B cell (primary cell): ENCODE measurements around the gene FRAT2. TPM values are rescaled to one million over a fixed set of nuclear protein-coding genes. Genes with fewer than 3 reads are reported as not detected.

Experiments
- ATAC-seq: fragments of 200-7000 bp; cut with Tn5 transposase; one replicate; pipeline ENCODE4 v1.10.0; 2021; ENCODE audit warnings: low read depth, mild to moderate bottlenecking, moderate number of reproducible peaks, moderate library complexity
- CTCF ChIA-PET: fragments of 350-600 bp; sonication (Branson Sonifier 250); formaldehyde crosslinking; loops from one replicate; lab custom pipeline; 2021; ENCODE audit warnings: antibody characterized with exemption, inconsistent platforms; lab: Charles Lee
- POLR2A ChIA-PET: fragments of 350-600 bp; sonication (Branson Sonifier 250); formaldehyde crosslinking; loops from one replicate; lab custom pipeline; 2021; ENCODE audit warnings: antibody characterized with exemption; lab: Charles Lee
- DNase-seq: peaks from one replicate; pipeline ENCODE4 v3.0.0; 2013
- H2AFZ ChIP-seq: 2 replicates; pipeline ENCODE4 v1.6.1; 2012; ENCODE audit warnings: mild to moderate bottlenecking, low read depth, low read length; ENCODE audit not compliant: insufficient read depth, poor library complexity, severe bottlenecking
- H3K27ac ChIP-seq, 2 donors: 1 replicate in 1 of 2; 2 replicates in 1 of 2; pipeline ENCODE4 v1.5.1; 2012 to 2013; ENCODE audit warnings: low read length in 2 of 2, mild to moderate bottlenecking in 2 of 2, moderate library complexity in 1 of 2
- H3K27me3 ChIP-seq, 4 experiments: fragments of 200-600 bp in 1 of 4; sonication (generic) in 1 of 4; replicated peaks in 1 of 4; 1 replicate in 2 of 4; 2 replicates in 2 of 4; pipeline versions ENCODE4 v1.6.1 to v1.7.0; 2013 to 2016; ENCODE audit warnings: low read length in 3 of 4, mild to moderate bottlenecking in 2 of 4, mixed read lengths in 1 of 4, moderate library complexity in 1 of 4; ENCODE audit not compliant: insufficient read depth in 4 of 4, control insufficient read depth in 3 of 4; ENCODE audit errors: control extremely low read depth in 1 of 4
- H3K36me3 ChIP-seq, 2 experiments: replicated peaks in 1 of 2; 1 replicate in 1 of 2; 2 replicates in 1 of 2; pipeline versions ENCODE4 v1.6.1 to v1.7.1; 2013; ENCODE audit warnings: low read length in 1 of 2; ENCODE audit not compliant: insufficient read depth in 2 of 2, control insufficient read depth in 1 of 2; ENCODE audit errors: control extremely low read depth in 1 of 2, extremely low read depth in 1 of 2
- H3K4me1 ChIP-seq, 2 donors: fragments of 200-600 bp in 1 of 2; sonication (generic) in 1 of 2; 1 replicate in 1 of 2; 2 replicates in 1 of 2; pipeline versions ENCODE4 v1.5.1 to v1.6.1; 2013 to 2017; ENCODE audit warnings: low read length in 2 of 2; ENCODE audit not compliant: control insufficient read depth in 2 of 2, insufficient read depth in 2 of 2
- H3K4me2 ChIP-seq: replicated peaks from 2 replicates; pipeline ENCODE3; 2012; ENCODE audit warnings: mild to moderate bottlenecking, low read depth, low read length; ENCODE audit not compliant: poor library complexity, severe bottlenecking
- H3K4me3 ChIP-seq, 5 experiments: fragments of 200-600 bp in 1 of 5; sonication (generic) in 1 of 5; 1 replicate in 3 of 5; 2 replicates in 2 of 5; pipeline versions ENCODE4 v1.5.1 to v1.7.0; 2011 to 2016; ENCODE audit warnings: low read length in 4 of 5, mild to moderate bottlenecking in 4 of 5, low read depth in 2 of 5, control low read depth in 1 of 5, moderate library complexity in 1 of 5; ENCODE audit not compliant: insufficient read depth in 1 of 5; ENCODE audit errors: control extremely low read depth in 1 of 5, extremely low read depth in 1 of 5
- H3K79me2 ChIP-seq: fragments of 200-600 bp; sonication (generic); one replicate; pipeline ENCODE4 v1.6.0; 2016; ENCODE audit warnings: low read length; ENCODE audit not compliant: control insufficient read depth, insufficient read depth
- H3K9ac ChIP-seq: fragments of 200-600 bp; sonication (generic); 2 replicates; pipeline ENCODE4 v1.6.1; 2017; ENCODE audit warnings: mild to moderate bottlenecking, low read length, moderate library complexity
- H3K9me3 ChIP-seq, 3 donors: one replicate each; pipeline versions ENCODE4 v1.6.1 to v1.7.1; 2013; ENCODE audit warnings: low read length in 2 of 3; ENCODE audit not compliant: control insufficient read depth in 2 of 3, insufficient read depth in 1 of 3; ENCODE audit errors: control extremely low read depth in 1 of 3
- H4K20me1 ChIP-seq: 2 replicates; pipeline ENCODE4 v1.6.0; 2012; ENCODE audit warnings: mild to moderate bottlenecking, low read length; ENCODE audit not compliant: insufficient read depth, control insufficient read depth, poor library complexity, severe bottlenecking
- H3K27ac Mint-ChIP-seq: one replicate; pipeline ENCODE4 v1.8.0; 2021; ENCODE audit warnings: mixed read lengths
- H3K27me3 Mint-ChIP-seq: one replicate; pipeline ENCODE4 v1.8.0; 2021; ENCODE audit warnings: mixed read lengths
- H3K4me1 Mint-ChIP-seq: one replicate; pipeline ENCODE4 v1.8.0; 2021; ENCODE audit warnings: mixed read lengths
- H3K4me3 Mint-ChIP-seq: one replicate; pipeline ENCODE4 v1.8.0; 2021; ENCODE audit warnings: mixed read lengths
- H3K9me3 Mint-ChIP-seq: one replicate; pipeline ENCODE4 v1.8.0; 2022; ENCODE audit warnings: mixed read lengths; ENCODE audit not compliant: insufficient read depth
- CTCF ChIP-seq: fragments of 200-600 bp; IDR thresholded peaks from one replicate; pipeline ENCODE4 v1.8.0; 2022; ENCODE audit warnings: antibody characterized with exemption, mild to moderate bottlenecking
- EZH2 ChIP-seq: IDR thresholded peaks from 2 replicates; pipeline ENCODE4 v1.6.1; 2012; ENCODE audit warnings: borderline replicate concordance, low read depth, mild to moderate bottlenecking, moderate library complexity, low read length; ENCODE audit not compliant: insufficient read depth, poor library complexity, severe bottlenecking
- WGBS: methylation state at CpG from one replicate; pipeline ENCODE4 v1.1.5; 2013; ENCODE audit warnings: missing lambda C conversion rate; ENCODE audit not compliant: insufficient coverage; 5-methylcytosine and 5-hydroxymethylcytosine counted together
- intact Hi-C: fragments of 100-400 bp; cut with micrococcal nuclease; formaldehyde crosslinking; loops from one replicate; pipeline ENCODE4 v1.10.0; 2022
- polyA plus RNA-seq: library from polyadenylated mRNA; depleted of rRNA; stranded (reverse); fragments of >200 nt; gene quantifications from 2 replicates; pipeline ENCODE4 v1.2.3, GENCODE V29; 2012
- total RNA-seq, 2 donors: library from RNA; stranded (reverse); fragments of 120-200 nt in 1 of 2; gene quantifications; 1 replicate in 1 of 2; 2 replicates in 1 of 2; pipeline versions ENCODE4 v1.2.3 to v1.2.4, GENCODE V29; 2013 to 2022

The FRAT2 gene
- total and polyA plus RNA-seq, 2 donors (not counting 1 experiment from before 2014, with no cell fraction given): 4.9 to 30.2 TPM

DNA sequence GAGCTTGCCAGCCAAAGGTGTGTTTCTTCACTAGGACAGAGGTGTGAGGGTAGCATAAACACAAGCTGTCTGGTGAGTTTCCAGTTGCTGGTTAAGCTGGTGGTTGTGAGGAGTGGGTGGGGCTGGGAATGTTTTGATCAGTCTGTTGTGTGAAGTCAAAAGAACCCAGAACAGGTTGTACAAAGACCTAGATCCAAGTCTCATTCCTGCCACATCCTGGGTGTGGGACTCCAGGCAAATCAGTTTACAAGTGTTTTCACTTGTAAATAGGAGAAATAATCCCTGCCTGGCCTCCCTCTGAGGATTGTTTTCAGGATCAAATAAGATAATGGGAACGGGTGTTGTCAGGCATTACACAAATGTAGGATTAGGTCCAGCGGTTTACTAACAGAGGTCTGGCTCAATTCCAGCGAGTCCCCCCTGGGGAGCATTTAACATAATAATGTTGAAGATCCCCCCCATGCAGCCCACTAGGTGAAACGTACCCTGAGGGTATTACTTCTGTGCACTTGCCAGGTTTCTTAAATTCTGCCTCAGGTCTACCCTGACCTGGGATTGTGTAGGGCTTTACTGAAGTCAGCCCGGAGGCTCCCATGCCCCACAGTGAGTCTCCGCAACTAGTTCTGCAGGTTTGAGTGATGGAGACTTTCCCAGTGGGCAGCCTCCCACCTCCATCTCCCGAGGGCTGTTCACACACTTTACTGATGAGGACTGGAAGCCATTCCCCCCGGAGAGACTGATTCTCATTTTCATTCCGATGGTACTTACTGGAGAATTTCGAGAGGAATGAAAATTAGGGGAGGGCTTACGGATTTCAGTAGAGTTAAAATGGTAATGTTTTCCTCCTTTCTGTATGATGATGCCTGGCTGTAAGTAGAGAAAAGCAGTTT is 2.7 kb upstream of the FRAT2 start:
- ATAC-seq (no peak), DNase-seq (no peak)
- Histone ChIP-seq H2AFZ (no peak overlapping the region), H3K4me2 (no peak overlapping the region), H4K20me1 (peaks cover 17% of the 10 kb centered on the region), H3K4me3 (no peak overlapping the region), H3K9me3 (no peaks in the 10 kb centered on the region), H3K27ac (no peak overlapping the region), H3K36me3 (peaks cover 0 to 7% of the 10 kb centered on the region in 2 experiments), H3K4me1 (peaks cover 16 to 19% of the 10 kb centered on the region in 2 donors), H3K27me3 (no peaks in the 10 kb centered on the region), H3K9ac (no peak overlapping the region), H3K79me2 (peaks cover 18% of the 10 kb centered on the region)
- no peak overlapping the region for H3K27ac Mint-ChIP-seq
- peaks cover 19% of the 10 kb centered on the region for H3K4me1 Mint-ChIP-seq
- CTCF ChIA-PET: interaction anchor here (0.6 kb wide), 1 partner anchor 29 kb away, joined by 4 read pairs; no protein-coding TSS in a partner anchor
- H3K27me3 Mint-ChIP-seq: no peaks in the 10 kb centered on the region
- intact Hi-C loops: loop anchor here (5.0 kb wide), 1 partner anchor 110 kb away; the partner anchor contains the start of genes EXOSC1 and ZDHHC16
- TF ChIP-seq EZH2: no peak
- TF ChIP-seq CTCF: no peak
- 100% methylated on average over 3 of the region's 11 CpGs for WGBS
- POLR2A ChIA-PET: no interaction called here
- H3K9me3 Mint-ChIP-seq: no peaks in the 10 kb centered on the region
- no peak overlapping the region for H3K4me3 Mint-ChIP-seq

DNA sequence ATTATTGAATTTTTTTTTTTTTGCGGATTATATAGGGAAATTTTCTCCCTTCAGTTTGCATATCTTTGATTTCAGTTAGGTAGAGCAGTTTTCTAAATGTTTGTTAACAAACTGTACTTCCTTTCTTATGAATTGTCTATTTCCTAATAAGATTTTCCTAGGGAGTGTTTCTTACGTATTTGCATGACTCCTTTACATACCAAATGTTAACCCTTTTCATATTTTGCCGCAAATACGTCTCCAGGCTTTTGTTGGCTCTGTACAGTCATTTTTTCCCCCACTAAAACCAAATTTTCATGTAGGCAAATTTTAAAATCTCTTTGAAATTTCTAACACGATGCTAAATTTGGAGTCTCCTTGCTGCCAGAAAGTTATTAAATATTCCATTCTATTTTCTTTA is 1.9 kb upstream of the FRAT2 start:
- TF ChIP-seq CTCF (no peak), EZH2 (no peak)
- H3K4me1 ChIP-seq: peaks cover 23 to 26% of the 10 kb centered on the region in 2 donors
- WGBS: 81% methylated on average over 3 of the region's 5 CpGs
- peaks cover 25% of the 10 kb centered on the region for H3K79me2 ChIP-seq
- no peak overlapping the region for H3K27ac Mint-ChIP-seq
- H2AFZ ChIP-seq: no peak overlapping the region
- no peaks in the 10 kb centered on the region for H3K27me3 ChIP-seq
- no peaks in the 10 kb centered on the region for H3K9me3 Mint-ChIP-seq
- no peaks in the 10 kb centered on the region for H3K27me3 Mint-ChIP-seq
- H3K27ac ChIP-seq: no peak overlapping the region
- ChIA-PET CTCF (no interaction called here), POLR2A (no interaction called here)
- no peak overlapping the region for H3K9ac ChIP-seq
- peaks cover 2 to 8% of the 10 kb centered on the region in 2 experiments for H3K36me3 ChIP-seq
- peaks cover 24% of the 10 kb centered on the region for H3K4me1 Mint-ChIP-seq
- DNase-seq (no peak), ATAC-seq (no peak)
- peaks cover 24% of the 10 kb centered on the region for H4K20me1 ChIP-seq
- intact Hi-C loops: loop anchor here (5.0 kb wide), 1 partner anchor 111 kb away; the partner anchor contains the start of genes EXOSC1 and ZDHHC16
- H3K4me2 ChIP-seq: no peak overlapping the region
- H3K4me3 Mint-ChIP-seq: no peak overlapping the region
- no peaks in the 10 kb centered on the region for H3K9me3 ChIP-seq
- H3K4me3 ChIP-seq: no peak overlapping the region
